SK-N-MC (cell line): Measurements from ENCODE around the gene RPA1.

Experiments used
- EZH2 ChIP-seq: fragments of 200-600 bp; sonication (generic); IDR thresholded peaks from one replicate; pipeline ENCODE4 v1.6.1; 2017; ENCODE audit warnings: antibody characterized with exemption
- FOXP2 ChIP-seq: optimal IDR thresholded peaks from 2 replicates; pipeline ENCODE3; 2011; ENCODE audit warnings: mild to moderate bottlenecking, moderate library complexity; ENCODE audit not compliant: insufficient read depth; ENCODE audit errors: extremely low read length, control extremely low read depth
- POLR2AphosphoS5 ChIP-seq: IDR thresholded peaks from 2 replicates; pipeline ENCODE4 v1.6.1; 2012; ENCODE audit warnings: mild to moderate bottlenecking, low read depth, low read length, borderline replicate concordance

DNA sequence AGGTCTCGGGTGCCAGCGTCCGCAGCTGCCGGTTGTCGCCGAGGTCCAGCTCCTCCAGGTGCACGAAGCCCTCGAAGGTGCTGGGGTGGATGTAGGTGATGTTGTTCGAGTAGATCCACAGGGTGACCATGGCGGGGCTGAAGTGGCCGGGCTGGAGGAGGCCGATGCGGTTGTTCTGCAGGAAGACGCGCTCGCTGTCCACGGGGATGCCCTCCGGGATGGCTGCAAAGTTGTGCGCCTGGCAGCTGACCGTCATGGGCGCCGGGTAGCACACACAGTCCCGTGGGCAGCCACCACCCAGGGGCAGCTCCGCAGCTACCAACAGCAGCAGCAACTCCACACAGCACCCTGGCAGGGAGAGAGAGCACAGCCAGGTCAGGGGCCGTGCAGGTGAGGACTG lies 107.7 kb downstream of the RPA1 start:
- no peak for TF ChIP-seq POLR2AphosphoS5
- no peak for TF ChIP-seq EZH2
- TF ChIP-seq FOXP2: no peak
